GM13977 (cell line): ENCODE measurements around the gene TRAPPC12.
"Not testable (repeated sequence)": the region's sequence is repeated elsewhere in the genome, so short reads cannot be mapped to it uniquely, and the experiment has no call there.

Experiments
- DNase-seq: peaks from one replicate; pipeline ENCODE4 v3.0.0; 2012; ENCODE audit warnings: low spot score
- in situ Hi-C: fragments of 300-500 bp; cut with MboI; formaldehyde crosslinking; loops from one replicate; pipeline ENCODE4 v1.12.0; 2022; ENCODE audit warnings: low sequenced_read_pairs, low pct_unique_long_range_greater_than_20kb, mixed read lengths, inconsistent platforms; ENCODE audit not compliant: unreplicated experiment
- TF ChIP-seq, protein P1 (sequence below): IDR thresholded peaks from 2 replicates; pipeline ENCODE4 v1.5.1; 2012; ENCODE audit warnings: mild to moderate bottlenecking, control low read depth; ENCODE audit not compliant: insufficient read depth; ENCODE audit errors: extremely low read depth, missing control alignments

The TRAPPC12 gene

DNA sequence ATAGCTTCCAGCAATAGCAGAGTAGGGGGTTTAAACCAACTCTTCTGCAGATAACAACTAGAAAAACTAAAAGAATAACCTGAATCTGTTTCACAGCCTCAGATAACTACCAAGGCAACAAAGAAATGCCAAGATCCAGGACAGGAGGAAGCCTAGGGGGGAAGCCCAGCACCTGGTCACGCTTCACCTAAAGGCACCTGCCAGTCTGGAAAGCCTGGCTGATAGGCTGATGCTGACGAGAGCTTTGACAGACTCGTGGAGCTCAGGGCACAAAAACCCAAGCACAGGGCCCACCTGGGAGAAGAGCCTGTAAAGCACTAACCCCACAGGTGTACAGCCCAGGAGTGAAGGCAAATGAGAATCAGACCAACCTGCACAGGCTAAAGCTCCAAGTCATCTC, 24.5 kb upstream of the TRAPPC12 start:
- in situ Hi-C loops = no loop called here
- TF ChIP-seq, protein P1, sequence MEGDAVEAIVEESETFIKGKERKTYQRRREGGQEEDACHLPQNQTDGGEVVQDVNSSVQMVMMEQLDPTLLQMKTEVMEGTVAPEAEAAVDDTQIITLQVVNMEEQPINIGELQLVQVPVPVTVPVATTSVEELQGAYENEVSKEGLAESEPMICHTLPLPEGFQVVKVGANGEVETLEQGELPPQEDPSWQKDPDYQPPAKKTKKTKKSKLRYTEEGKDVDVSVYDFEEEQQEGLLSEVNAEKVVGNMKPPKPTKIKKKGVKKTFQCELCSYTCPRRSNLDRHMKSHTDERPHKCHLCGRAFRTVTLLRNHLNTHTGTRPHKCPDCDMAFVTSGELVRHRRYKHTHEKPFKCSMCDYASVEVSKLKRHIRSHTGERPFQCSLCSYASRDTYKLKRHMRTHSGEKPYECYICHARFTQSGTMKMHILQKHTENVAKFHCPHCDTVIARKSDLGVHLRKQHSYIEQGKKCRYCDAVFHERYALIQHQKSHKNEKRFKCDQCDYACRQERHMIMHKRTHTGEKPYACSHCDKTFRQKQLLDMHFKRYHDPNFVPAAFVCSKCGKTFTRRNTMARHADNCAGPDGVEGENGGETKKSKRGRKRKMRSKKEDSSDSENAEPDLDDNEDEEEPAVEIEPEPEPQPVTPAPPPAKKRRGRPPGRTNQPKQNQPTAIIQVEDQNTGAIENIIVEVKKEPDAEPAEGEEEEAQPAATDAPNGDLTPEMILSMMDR = no peak
- no peak for DNase-seq

DNA sequence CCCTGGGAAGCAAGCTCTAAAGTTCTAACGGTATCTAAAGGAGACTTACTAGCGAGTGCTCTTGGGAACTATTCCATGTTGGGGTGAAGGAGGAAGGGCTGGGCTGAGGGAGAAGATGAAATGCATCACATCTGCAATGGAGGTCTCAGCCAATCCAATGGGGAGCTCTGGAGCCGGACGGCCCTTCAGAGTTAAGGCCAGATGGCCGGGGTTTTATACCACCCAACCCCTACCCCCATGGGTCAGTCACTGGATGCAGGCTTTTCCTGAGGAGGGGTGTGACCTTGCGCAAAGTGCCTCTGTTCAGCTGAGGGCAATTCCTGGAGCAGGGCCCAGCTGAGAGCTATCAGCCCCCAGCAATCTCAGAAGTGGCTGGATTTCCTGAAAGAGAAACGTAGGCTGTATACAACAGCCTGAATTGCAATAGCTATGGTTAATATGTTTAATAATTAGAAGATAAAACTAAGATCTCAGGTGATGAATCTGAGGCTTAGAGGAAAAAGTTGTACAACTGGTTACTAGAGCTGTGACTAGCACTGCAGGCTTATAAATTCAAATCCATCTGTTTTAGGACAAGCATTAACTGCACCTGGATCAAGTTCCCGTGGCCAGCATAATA, 23.4 kb upstream of the TRAPPC12 start:
- TF ChIP-seq, protein P1 = no peak
- no peak for DNase-seq
- in situ Hi-C loops = no loop called here

DNA sequence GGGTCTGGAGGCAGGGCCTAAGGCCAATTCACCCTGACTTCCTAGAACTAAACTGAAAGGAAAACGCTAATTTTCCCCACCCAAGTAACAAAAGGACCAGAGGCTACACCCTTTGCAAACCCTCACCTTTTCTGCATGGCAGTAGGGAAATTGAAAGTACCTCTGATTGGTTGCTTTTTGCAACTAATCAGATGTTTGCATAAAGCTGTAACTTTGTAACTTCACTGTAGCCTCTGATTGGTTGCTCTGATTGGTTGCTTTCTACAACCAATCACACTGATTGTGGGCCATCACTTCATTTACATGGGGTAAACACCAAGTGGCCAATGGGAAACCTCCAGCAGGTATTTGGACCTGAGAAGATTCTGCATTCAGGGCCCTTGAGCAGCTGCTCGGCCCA, 22.7 kb upstream of the TRAPPC12 start:
- DNase-seq = no peak
- TF ChIP-seq, protein P1 = no peak
- in situ Hi-C loops = no loop called here

DNA sequence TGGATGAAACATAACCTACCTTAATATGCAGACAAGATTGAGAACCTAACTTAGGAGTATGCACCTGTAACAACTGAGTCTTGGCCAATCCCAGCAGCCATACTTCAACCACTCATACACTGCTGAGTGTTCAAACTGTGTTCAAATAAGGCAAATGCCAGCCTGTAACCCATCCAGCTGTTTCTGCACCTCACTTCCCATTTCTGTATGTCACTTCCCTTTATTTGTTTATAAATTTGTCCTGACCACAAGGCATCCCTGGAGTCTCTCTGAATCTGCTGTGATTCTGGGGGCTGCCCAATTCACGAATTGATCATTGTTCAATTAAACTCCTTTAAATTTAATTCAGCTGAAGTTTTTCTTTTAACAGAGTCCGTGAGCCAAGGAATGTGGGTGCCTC, 22.0 kb upstream of the TRAPPC12 start:
- DNase-seq, in situ Hi-C loops: not testable (repeated sequence)

DNA sequence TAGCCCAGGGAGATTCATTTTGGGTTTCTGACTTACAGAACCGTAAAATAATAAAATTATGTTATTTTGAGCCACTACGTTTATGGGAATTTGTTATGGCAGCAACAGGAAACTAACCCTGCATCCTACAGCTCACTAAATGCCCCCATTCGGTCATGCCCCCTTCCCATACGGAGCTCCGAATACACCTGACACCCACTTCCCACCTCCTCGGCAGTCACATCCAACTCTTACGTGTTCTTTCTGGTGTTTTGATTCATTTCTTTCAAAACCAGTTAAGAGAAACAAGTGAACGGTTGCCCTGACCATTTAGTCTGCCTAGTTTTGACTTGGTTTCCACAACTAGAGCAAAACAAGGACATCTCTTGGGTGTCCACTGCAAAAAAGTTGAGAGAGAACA, 21.6 kb upstream of the TRAPPC12 start:
- DNase-seq = no peak
- in situ Hi-C loops = no loop called here
- TF ChIP-seq, protein P1 = no peak

DNA sequence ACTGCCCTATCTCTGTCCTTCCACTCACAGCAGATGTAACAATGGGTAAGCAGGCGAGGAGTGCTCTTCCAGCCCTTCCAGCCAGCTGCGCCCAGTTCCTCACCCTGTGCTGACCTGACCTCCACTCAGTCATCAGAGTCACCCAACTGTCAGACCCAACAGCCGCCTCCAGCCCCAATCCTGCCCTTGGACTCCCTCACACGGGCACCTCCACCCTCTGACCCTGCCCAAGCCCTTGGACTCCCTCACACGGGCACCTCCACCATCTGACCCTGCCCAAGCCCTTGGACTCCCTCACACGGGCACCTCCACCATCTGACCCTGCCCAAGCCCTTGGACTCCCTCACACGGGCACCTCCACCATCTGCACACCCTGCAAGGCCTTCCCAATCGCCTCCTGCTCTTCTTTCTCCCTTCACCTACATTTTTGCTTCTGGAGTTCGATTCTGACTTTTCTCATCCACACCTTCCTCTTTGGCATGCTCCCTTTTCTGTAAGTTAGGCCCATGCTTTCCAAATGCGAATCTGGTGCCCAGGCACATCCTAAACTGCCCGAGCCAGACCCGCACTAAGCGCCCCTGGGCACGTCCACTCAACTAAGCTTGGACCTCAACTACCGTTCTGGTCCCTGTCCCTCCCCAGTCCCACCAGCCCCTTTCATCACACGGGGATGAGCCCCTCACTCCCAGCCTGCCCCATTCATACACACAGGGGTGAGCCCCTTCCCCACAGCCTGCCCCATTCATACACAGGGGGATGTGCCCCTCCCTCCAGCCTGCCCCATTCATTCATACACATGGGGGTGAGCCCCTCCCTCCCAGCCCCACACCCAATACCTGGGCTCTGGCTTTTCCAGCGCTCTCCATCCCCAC, 17.7 kb upstream of the TRAPPC12 start:
- TF ChIP-seq, protein P1 = no peak
- in situ Hi-C loops = no loop called here
- no peak for DNase-seq

DNA sequence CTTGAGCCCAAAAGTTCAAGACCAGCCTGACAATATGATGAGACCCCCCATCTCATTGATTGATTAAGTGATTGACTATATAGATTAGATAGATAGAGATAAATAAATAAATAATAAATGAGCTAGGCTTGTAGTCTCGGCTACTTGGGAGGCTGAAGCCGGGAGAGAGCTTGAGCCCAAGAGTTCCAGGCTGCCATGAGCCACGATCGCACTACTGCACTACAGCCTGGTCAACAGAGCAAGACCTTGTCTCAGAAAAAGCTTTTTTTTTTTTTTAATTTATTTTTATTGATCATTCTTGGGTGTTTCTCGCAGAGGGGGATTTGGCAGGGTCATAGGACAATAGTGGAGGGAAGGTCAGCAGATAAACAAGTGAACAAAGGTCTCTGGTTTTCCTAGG, 14.3 kb upstream of the TRAPPC12 start:
- in situ Hi-C loops = no loop called here
- TF ChIP-seq, protein P1 = no peak
- DNase-seq = no peak
